ENCODE measurements around the gene SPEG.

SPEG gene

DNA sequence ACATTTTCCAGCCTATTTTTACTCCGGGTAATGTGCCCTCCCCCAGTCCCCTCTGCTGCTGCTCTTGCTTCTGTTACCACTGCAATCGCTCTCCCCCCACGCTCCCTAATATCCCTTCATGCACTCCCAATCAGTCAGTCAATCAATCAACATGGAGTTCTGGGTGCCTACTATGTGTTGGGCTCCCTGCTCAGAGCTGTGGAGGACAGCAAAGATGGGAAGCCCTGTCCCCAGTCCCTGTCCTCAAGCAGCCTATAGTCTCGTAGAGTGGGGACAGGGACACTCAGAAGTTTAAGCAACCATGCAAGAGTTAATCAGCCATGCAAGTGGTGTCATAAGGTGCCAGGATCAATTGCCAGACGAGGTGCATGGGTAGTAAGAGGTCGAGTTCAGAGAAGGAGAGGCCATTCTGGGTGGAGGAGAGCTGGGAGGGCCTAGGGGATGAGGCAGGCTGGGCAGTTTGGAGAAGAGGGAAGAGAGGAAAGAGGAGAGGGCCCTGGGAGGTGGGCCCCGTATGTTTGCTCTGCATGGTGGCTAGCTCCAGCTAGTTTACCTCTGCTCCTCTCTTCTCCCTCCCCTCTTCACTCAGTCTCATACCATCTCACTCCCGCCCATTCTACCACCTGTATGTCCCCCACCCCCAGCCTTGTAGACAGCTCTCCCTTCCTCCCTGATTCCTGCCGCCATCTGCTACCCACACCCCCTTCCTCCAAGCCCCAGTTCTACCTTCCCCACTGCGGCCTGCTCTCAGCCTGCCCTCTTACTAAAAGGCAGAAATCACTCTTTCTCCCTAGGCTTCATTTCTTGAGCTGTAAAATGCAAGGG, 83.5 kb downstream of the SPEG start:
- DNase-seq: no peak

DNA sequence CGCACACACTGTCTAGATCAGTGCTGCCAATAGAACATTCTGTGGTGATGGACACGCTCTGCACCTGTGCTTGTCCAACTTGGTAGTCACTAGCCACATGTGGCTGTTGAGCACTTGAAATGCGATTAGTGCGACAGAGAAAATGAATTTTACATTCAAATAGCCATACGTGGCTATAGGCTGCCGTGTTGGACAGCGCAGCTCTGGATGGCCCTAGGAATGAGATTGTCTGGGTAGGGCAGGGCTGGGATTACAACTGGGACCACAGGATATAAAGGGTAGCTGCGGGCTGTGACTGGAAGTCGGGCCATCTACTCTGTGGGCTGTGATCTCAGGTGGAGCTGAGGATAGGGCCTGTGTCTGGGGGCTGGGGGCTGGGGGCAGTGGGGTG, 84.9 kb downstream of the SPEG start:
- DNase-seq: no peak

DNA sequence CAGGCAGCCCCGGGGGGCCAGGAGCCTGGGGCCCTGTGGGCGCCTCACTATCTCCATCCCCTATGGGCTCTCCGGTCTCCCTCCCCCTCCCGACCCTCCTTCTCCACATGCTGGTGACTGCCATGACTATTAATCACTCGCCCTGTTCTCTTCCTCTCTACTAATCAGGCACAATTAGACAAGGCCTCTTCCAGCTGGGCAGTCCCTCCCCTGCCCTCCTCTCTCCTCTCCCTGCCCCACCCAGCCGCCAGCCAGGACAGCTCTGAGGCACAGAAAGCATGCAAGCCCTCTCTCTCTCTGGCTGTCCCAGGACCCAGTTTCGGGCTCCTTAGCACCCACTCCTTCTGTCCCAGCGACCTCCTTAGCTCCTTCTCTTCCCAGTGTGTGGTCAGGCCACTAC, 85.4 kb downstream of the SPEG start:
- DNase-seq: no peak

DNA sequence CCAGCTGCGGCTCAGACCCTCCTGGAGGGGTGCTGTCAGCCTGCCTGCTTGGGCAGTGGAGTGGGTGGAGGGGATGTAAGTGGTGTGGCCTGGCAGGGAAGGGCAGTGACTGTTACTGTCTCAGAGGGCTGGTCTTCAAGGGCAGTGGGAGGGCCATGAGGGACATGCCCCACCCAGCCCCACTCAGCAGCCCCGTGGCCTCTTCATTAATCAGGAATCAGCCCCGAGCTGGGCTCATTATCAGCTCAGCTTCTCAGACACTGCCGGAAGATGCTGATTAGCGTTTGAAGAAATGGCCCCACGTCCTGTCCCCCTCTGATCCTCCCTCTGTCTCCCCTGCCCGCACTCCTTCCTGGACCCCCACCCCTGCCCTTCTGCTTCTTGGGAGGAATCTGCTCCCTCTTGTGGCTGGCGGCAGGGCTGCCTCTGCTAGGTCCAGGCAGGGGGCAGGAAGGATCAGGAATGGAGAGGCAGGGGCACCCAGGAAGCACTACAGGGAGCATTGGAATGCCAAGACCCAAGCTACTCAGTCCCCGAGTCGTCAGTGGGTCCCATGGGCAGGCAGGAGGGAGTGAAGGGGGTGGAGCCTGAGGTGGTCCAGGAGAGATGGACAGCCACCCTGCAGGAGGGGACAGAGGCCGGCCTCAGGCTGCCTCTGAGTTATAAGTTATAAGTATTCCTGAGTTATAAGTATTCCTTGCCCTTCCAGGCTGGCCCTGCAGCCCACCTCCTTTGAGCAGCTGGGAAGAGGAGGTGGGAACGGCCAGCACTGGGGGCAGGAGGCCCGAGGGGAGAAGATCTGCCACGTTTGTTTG, 86.6 kb downstream of the SPEG start:
- no peak for DNase-seq

DNA sequence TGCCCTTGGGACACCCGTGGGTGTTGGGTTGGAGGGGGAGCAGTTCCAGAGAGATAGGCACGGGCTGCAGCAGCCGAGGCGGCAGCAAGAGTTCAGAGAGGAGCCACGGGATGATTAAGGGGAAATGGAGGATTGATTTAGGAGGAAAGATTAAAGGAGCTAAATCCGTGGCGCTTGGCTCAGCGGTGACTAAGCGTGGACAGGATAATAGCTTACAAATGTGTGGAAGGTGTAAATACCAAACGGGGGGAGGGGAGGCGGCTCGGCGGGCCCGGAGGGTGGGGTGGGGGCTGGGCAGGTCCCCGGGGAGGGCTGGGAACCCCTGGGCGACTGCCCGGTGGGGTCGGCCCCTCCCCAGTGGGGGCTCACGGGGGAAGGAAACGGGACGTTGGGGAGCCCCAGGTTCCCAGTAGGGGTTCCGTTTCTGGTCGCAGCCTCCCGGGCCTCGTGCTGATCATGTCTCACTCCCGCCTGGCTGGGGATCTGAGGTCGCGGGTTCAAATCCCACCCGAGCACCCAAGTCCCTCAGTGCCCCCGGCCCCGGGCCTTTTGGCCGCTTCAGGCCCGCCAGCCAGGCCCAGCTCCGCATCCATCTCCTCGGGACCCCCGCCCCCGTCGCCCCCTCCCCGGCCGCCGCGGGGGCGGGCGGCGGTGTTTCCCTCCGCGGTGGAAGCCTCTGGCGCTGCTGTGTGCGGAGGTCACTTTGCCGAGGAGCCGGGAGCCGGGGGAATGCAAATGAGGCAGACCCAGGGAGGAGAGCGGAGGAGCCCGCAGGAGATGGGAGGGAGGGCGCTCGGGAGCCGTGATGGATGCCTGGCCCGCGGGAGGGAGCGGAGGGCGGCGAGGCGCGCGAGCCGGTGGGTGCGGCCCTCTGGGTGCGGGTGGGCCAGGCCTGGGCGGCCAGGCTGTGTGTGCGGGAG, 87.7 kb downstream of the SPEG start:
- no peak for DNase-seq

DNA sequence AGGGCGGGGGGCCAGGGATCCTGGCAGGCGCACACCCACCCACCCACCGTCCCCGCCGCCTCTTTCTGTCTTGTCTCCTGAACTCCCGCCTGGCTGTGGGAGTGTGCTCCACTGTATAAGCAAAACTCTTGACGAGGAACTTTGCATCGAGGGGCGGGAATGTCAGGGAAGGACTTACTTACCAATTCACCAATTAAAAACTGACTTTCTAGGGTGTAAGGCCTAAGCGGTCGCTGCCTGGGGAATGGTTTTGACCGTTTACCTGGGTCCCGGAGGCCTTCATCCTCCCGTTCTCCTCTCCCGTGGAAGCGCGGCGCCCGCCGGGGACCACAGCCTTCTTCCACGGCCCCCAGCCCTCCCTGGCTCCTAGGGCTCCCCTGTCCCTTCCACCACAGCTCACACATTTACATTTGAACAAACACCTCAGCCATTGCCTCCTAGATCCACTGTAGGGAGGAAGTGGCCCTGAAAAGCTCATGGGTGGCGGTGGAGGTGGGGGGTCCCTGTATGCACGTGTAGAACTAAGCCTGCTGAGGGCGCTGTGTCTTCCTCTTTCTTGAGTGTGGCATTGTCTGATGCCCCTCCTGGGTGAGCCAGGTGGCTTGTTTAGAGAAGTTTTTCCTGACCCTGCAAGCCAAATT, 88.5 kb downstream of the SPEG start:
- no peak for DNase-seq

DNA sequence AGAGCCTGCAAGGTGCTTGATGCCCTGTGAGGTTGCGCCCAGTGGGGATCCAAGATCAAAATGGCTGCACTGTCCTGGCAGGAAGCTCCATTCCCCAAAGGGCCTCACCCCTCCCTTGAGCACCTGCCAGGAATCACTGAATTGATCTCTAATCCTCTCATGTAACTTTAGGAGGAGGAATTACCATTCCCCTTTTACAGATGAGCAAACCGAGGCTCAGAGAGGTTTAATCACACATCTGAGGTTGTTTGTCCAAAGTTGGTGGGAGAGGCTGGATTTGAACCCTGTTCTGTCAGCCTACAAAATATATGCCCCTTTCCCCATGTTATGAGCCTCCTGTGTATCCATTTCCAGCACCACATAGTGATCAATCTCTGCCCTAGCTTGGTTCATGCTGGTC, 90.2 kb downstream of the SPEG start:
- no peak for DNase-seq

DNA sequence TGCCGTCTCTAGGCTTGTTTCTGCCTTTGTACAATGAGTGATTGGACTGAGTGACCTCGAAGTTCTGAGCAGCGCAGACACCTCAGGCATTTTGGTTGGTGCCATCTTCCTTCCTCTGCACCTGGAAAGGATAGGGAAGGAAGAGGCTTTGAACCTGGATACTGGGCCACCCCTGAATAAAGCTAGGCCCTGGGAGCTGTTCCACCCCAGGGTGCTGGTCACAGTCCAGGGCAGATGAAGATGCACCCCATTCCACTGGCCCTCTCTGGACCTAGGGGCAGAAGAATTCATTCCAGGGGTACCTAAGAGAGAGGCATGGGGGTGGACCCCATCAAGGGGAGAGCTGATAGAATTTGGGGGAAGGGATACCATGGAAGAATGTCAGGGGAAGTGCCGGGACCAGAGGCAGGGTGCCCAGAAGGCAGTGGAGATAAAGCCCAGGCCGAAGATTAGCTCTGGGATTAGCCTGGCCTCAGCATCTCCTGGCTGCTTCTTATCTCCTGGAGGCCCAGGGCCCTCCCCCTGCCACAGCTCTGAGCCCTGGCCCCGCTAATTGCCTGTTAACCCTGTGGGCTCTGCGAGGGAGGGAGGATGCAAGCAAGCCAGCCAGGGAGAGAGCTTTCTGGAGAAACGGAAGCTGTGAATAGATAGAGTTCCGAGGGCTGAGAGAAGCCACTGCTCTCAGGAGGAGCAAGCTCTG, 91.0 kb downstream of the SPEG start:
- DNase-seq: no peak

DNA sequence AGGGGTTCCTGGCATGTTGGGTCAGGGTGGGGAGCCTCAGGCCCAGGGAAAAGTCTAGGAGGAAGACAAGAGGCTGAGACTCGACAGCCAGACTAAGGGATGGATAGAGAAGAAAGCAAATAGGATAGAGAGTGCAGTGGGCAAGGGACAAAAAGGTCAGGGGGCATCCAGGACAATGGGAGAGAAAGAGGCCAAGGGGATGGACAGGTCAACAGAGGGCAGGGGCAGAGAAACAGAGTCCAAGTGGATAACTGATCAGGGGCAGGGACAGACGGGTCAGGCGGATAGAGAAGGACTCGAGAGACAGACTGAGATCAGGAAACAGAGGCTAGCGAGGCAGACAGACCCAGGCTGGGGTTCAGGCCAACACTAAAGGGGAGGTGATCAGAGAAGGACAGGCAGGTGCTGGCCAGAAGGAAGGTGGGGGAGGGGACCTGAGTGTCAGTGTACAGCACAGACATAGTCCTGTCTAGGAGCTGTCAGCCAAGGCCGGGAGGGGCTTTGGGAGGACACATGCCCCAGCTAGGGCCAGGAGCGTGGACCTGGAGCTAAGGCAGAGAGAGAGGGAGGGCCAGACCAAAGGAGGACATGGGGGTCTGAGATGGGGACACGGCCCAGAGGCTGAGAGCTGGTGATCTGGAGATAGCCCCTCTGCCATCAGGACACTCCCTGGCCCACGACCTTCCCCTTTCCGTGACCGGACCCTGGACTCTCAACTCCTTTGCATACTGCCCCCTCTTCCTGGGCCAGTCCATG, 91.9 kb downstream of the SPEG start:
- DNase-seq: no peak

DNA sequence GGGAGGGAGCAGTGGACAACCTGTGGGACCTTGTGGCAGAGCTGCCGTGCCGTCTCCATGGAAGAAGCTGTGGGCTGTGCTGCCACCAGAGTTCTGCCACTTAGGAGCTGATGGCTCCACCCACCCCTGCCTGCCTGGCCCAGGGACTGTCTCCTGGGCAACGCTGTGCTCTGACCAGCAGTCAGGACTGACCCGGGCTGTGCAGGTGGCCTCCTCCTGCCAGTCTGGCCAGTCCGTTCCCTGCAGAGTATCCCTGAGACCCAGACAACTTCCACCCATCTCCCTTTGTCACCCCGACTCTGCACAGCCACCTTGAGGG, 92.4 kb downstream of the SPEG start:
- DNase-seq: no peak

DNA sequence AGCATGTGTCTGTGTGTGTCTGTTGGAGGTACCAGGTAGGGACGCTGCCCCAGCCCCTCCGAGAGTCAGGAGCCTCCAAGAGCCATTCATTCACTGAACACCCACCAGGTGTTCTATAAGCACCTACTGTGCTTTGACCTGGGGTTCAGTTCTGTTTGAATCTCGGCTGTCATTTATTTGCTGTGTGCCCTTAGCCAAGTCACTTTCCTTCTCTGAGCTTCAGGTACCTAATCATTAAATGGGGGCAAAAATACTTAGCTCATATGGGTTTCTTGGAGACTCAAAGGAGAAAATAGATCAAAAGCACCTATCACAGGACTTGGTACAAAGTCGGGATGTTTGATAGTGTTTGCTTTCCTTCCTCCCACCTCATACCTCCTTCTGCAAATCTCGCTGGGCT, 92.8 kb downstream of the SPEG start:
- DNase-seq: no peak

DNA sequence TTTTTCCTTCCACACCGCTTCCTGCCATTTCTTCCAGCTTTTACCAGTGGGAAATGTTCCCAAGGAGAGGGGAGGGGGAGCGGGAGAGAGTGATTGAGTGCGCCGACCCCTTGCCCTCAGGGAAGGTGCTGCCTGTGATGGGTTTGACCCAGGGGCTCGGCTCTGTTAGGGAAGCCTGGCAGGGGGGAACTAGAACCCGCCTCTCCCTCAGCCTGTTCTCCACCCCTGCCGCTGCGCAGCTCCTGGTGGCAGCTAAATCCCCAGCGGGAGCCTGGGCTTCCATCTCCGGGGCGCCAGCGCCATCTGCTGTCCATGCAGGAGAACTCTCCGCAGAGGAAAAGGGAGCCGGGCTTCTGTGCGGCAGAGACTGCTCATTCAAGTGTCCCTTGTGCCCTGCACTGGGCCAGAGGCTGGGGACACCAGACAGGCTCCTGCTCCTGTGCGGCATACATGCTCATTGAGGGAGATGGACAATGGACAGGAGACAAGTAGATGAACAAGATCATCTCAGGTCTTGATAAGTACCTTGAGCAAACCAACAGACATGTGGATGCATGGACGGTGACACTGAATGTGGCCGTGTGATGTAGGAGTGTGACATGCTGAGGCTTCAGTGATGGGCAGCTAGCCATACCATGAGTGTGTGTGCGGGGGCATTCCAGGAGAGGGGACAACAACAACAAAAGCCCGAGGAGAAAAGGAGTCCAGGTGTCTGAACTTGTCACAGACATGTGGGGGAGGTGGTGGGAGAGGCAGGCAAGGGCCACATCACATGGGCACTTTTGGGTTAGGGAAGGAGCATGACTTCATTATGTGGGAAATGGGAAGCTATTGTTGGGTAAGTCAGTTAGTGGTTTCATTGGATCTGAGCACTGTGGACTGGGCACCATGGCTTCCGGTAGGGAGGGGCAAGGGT, 95.7 kb downstream of the SPEG start:
- DNase-seq: peak; percentile 90

DNA sequence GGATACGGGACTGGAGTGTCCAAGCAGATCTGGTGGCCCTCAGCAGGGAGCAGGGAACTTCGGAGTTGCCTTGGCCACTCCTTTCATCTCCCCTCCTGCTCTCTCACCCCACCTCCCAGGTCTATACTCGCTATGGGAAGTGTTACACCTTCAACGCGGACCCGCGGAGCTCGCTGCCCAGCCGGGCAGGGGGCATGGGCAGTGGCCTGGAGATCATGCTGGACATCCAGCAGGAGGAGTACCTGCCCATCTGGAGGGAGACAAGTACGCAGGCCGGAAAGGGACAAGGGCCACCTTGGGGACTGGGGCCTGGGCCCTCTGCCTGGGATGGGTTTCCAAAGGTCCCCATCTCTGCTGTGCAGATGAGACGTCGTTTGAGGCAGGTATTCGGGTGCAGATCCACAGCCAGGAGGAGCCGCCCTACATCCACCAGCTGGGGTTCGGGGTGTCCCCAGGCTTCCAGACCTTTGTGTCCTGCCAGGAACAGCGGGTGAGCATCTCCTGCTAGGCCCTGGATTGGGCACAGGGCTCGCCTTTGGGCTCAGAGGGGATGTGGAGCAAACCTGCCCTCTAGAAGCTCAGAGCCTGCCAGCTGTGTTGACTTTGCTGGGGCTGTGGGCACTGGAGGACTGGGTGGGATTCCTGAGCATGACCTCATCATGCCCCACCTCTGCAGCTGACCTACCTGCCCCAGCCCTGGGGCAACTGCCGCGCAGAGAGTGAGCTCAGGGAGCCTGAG, 97.2 kb downstream of the SPEG start:
- DNase-seq: no peak

DNA sequence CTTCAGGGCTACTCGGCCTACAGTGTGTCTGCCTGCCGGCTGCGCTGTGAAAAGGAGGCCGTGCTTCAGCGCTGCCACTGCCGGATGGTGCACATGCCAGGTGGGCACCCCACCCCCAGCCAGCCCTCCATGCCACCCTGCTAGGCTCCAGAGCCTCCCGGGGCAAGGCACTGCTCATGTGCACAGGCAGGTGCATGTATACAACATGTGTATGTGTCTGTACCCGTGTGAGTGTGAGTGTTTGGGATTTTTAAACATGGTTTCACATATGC, 97.7 kb downstream of the SPEG start:
- no peak for DNase-seq

DNA sequence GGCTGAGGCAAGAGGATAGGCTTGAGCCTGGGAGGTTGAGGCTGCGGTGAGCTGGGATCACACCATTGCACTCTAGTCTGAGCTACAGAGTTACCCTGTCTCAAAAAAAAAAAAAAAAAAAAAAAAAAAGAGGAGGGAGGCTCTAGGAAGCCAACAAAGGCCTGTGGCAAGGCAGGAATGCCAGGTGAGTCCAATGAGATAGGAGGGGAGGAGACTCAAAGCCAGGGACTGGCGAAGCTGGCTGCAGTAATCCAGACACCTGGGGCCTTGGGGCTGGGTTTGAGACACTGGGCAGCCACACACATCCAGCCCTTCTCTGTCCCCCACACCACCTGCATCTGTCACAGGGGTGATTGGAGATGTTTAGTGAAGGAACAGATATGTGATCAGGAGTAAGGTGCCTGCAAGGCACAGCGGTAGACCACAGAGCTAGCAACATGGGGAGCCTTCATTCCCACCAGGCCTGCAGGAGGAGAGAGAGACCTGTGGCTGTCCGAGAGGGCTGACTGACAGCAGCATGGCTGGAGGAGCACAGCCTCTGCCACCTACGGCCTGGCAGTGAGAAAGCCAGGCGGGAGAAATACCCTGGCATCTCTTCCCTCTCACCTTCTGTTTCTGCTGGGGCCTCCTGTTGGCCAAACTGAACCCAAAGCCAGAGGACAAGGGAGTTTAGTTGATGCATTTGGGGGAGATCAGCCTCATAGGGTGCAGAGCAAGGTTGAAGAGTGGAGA, 99.5 kb downstream of the SPEG start:
- DNase-seq: no peak

DNA sequence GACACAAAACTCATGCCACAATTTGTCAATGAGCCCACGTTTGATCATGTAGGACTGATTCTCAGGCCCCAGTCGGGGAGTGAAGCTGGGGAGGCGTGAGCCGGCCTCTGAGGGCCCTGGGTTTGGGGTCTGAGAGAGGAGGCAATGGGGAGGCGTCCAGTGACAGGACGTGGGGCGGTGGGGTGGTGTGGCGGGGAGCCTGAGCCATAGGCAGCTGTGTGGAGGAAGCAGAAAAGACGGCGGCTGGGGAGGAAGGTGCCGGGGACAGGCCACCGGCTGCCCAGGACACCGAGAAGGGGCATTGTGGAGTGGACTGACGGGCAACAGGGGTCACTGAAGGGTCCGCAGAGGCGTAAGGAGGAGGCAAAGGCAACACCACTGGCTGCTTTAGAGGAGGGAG, 101.8 kb downstream of the SPEG start:
- DNase-seq: no peak

DNA sequence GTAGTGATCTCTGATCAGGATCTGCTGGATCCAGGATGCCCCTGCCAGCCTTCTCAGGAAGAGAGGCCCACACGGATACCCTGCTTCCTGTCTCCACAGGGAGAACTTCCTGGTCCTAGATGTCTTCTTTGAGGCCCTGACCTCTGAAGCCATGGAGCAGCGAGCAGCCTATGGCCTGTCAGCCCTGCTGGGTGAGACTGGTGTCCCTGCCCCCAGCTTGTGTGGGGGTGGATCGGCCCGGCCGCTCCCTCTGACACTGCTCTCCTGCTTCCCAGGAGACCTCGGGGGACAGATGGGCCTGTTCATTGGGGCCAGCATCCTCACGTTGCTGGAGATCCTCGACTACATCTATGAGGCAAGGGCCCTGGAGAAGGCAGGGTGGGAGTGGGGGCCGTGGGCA, 102.3 kb downstream of the SPEG start:
- no peak for DNase-seq

DNA sequence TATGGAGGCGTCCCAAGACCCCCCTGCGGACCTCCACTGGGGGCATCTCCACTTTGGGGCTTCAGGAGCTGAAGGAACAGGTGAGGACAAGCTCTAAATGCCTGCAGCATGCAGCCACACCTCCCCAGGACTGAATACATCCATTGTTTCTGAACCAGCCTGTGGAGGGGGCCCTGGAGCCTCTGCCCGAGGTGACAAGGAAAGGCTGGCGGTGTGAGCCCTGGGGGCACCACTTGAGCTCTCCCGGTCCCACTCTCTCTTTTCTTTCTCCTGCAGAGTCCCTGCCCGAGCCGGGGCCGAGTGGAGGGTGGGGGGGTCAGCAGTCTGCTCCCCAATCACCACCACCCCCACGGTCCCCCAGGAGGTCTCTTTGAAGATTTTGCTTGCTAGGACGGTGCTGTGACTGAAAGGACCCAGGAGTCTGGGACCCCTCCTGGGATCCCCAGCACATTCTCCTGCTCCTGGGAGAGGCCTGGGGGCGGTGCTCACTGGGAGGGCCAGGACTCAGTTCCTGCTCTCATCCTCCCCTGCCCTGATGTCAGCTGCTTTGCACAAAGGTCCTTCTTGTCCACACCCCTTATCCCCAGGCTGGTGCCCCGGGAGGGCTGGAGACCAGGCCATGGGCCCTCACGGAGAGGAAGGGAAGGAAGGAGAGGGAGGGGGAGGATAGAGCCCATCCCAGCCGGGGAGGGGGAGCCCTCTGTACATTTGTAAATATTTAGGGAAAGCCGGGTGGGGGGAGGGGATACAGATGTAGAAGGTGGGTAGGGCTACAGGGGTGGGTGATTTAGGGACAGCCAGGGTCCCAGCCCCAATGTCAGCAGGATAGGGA, 103.2 kb downstream of the SPEG start:
- DNase-seq: no peak

All from stimulated activated CD4-positive, alpha-beta T cell treated with anti-CD3 and anti-CD28 coated beads, Interleukin-2, amount 100 ng/mL, for 24 hours (primary cell).